Kidney (tissue), 14 donors: ENCODE measurements around the gene AFF3. TPM values are rescaled to one million over a fixed set of nuclear protein-coding genes. Genes with fewer than 3 reads are reported as not detected.

Experiments
- DNase-seq, 5 donors: peaks; one replicate each; pipeline ENCODE4 v3.0.0-alpha.2; 2013 to 2020
- FAIRE-seq: peaks from 2 replicates; lab custom pipeline; 2012; peaks lifted over from hg19 to GRCh38; lab: Jason Lieb, UNC
- H3K27ac ChIP-seq, 2 donors: one replicate each; pipeline ENCODE4 v1.7.0; 2013; ENCODE audit warnings: low read depth in 2 of 2, low read length in 2 of 2, inconsistent platforms in 1 of 2
- H3K27me3 ChIP-seq: one replicate; pipeline ENCODE4 v1.7.1; 2013; ENCODE audit warnings: low read length, inconsistent platforms; ENCODE audit not compliant: control insufficient read depth, insufficient read depth
- H3K36me3 ChIP-seq, 3 donors: one replicate each; pipeline versions ENCODE4 v1.7.0 to v1.7.1; 2013; ENCODE audit warnings: low read length in 3 of 3, control low read depth in 1 of 3, inconsistent platforms in 1 of 3; ENCODE audit not compliant: insufficient read depth in 3 of 3, control insufficient read depth in 2 of 3
- H3K4me1 ChIP-seq, 3 donors: one replicate each; pipeline versions ENCODE4 v1.7.0 to v1.7.1; 2013; ENCODE audit warnings: low read length in 3 of 3, inconsistent platforms in 1 of 3, low read depth in 1 of 3; ENCODE audit not compliant: control insufficient read depth in 2 of 3, insufficient read depth in 2 of 3
- H3K4me3 ChIP-seq, 3 donors: one replicate each; pipeline versions ENCODE4 v1.7.0 to v1.8.1; 2013; ENCODE audit warnings: low read length in 3 of 3, control low read depth in 1 of 3, inconsistent platforms in 1 of 3
- H3K9ac ChIP-seq, 3 donors: one replicate each; pipeline versions ENCODE4 v1.7.0 to v1.7.1; 2013; ENCODE audit warnings: low read length in 3 of 3, control low read depth in 1 of 3, inconsistent platforms in 1 of 3
- H3K9me3 ChIP-seq, 3 donors: one replicate each; pipeline versions ENCODE4 v1.7.0 to v1.7.1; 2013; ENCODE audit warnings: low read length in 3 of 3, control low read depth in 1 of 3, inconsistent platforms in 1 of 3; ENCODE audit not compliant: control insufficient read depth in 2 of 3, insufficient read depth in 1 of 3
- CTCF ChIP-seq: IDR thresholded peaks from 3 replicates; pipeline ENCODE4 v1.5.1; 2012; ENCODE audit warnings: mild to moderate bottlenecking, moderate library complexity, borderline replicate concordance; ENCODE audit not compliant: insufficient read depth; ENCODE audit errors: extremely low read depth
- intact Hi-C: fragments of 100-400 bp; cut with DNase I; formaldehyde crosslinking; loops from one replicate; pipeline ENCODE4 v1.11.1; 2022
- polyA plus RNA-seq: library from polyadenylated mRNA; stranded (reverse); fragments of 350-450 nt; fragmentation: Illumina TruSeq; extraction: RNeasy Lipid Tissue Mini Kit (QIAGEN cat#74804); gene quantifications from one replicate; pipeline ENCODE4 v1.2.3, GENCODE V29; 2014; ENCODE audit warnings: low read depth, low replicate concordance; ENCODE audit not compliant: insufficient read depth
- total RNA-seq: library from RNA; stranded (reverse); fragmentation: NEBNext Ultra II Directional; extraction: Animal tissue kit (Norgen Biotek cat#: 25700); gene quantifications from one replicate; pipeline ENCODE4 v1.2.1, GENCODE V29; 2021
- donor health status: control.
- donor health status: control.
- donor health status: control.
- donor health status: control.
- donor health status: control.
- donor health status: DM: yes; HTN: yes; CAD: no.
- donor health status: Normal renal cell carcinoma (clear cell type).

AFF3 gene
- total and polyA plus RNA-seq, 2 donors from 2014 or later = 0.65 to 11.0 TPM

DNA sequence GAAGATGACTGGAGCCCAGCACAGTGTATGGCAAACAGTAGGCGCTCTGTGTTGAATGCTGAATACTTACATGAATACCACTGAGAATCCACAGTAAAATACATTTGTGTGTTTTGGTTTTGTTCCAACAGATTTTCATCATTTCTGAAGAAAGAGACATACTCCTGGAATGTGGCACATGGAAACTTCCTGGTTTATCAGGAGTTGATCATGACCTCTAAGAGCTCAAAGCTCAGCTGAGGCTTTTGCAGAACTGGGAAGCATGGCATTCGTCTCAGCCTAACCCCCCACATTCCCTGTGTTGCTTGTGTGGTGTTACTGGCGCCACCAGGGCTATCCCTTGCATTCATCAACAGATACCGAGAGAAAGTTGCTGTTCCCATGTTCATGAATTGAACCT is 335.6 kb downstream of the AFF3 start:
- TF ChIP-seq CTCF = no peak
- no peak overlapping the region for H3K9ac ChIP-seq
- FAIRE-seq (no peak), DNase-seq (no peak)
- no peak overlapping the region for H3K4me3 ChIP-seq
- no peaks in the 10 kb centered on the region for H3K36me3 ChIP-seq
- intact Hi-C loops = no loop called here
- H3K27ac ChIP-seq = no peak overlapping the region
- H3K27me3 ChIP-seq = no peaks in the 10 kb centered on the region
- H3K9me3 ChIP-seq = no peaks in the 10 kb centered on the region
- H3K4me1 ChIP-seq = no peaks in the 10 kb centered on the region

DNA sequence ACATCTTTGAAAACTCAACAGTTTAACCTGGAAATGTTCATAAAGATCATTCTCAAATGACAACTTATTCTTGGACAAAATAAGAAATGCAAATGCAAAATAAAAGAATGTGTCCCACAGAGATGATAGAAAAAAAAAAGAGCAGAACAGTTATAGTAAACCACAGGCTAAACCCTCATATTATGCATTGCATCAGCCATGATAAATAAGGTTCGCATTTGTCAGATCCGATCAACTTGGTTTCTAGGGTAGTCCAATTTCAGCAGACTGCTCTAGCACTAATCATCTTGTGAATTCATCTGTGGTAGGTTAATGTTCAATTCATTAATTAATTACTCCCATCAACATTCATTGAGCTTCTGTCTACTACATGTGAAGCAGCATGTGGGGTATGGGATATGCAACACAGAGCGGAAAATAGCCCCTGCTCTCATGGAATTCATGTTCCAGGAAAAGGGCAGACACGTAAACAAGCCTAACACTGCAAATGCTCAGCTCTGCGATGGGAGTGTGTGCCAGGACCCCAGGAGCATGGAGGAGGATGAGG is 336.4 kb downstream of the AFF3 start:
- intact Hi-C loops = no loop called here
- no peaks in the 10 kb centered on the region for H3K27me3 ChIP-seq
- FAIRE-seq (no peak), DNase-seq (no peak)
- H3K36me3 ChIP-seq = no peaks in the 10 kb centered on the region
- H3K9ac ChIP-seq = no peak overlapping the region
- no peak for TF ChIP-seq CTCF
- H3K9me3 ChIP-seq = no peaks in the 10 kb centered on the region
- H3K27ac ChIP-seq = no peak overlapping the region
- no peaks in the 10 kb centered on the region for H3K4me1 ChIP-seq
- H3K4me3 ChIP-seq = no peak overlapping the region

GRCh38 chr2:99803846-99804245 is 338.5 kb downstream of the AFF3 start:
- DNase-seq (no peak), FAIRE-seq (no peak)
- intact Hi-C loops = no loop called here
- H3K4me3 ChIP-seq = no peak overlapping the region
- no peaks in the 10 kb centered on the region for H3K4me1 ChIP-seq
- no peaks in the 10 kb centered on the region for H3K36me3 ChIP-seq
- no peaks in the 10 kb centered on the region for H3K9me3 ChIP-seq
- no peaks in the 10 kb centered on the region for H3K27me3 ChIP-seq
- H3K9ac ChIP-seq = no peak overlapping the region
- no peak for TF ChIP-seq CTCF
- H3K27ac ChIP-seq = no peak overlapping the region

DNA sequence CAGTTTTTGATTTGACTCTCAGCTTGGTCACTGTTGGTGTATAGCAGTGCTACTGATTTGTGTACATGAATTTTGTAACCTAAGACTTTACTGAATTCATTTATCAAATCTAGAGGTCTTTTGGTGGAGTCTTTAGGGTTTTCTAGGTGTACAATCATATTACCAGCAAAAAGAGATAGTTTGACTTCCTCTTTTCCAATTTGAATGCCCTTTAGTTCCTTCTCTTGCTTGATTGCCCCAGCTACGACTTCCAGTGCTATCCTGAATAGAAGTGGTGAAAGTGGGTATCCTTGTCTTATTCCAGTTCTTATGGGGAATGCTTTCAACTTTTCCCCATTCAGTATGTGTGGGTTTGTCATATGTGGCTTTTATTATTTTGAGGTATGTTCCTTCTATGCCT is 339.7 kb downstream of the AFF3 start:
- TF ChIP-seq CTCF = no peak
- Histone ChIP-seq H3K4me1 (no peaks in the 10 kb centered on the region), H3K9me3 (no peaks in the 10 kb centered on the region), H3K27ac (no peak overlapping the region), H3K4me3 (no peak overlapping the region), H3K9ac (no peak overlapping the region), H3K27me3 (no peaks in the 10 kb centered on the region), H3K36me3 (no peaks in the 10 kb centered on the region)
- intact Hi-C loops = no loop called here
- FAIRE-seq = no peak
- DNase-seq = no peak
